Head of caudate nucleus (tissue), 42 donors: ENCODE measurements around the gene MYO1D.
A peak's percentile ranks its signal among the peaks of the same experiment; 100 is the strongest.

ENCODE experiments used
- DNase-seq, 42 donors: peaks; one replicate each; pipeline versions ENCODE4 v3.0.0 to v3.0.0-alpha.2; 2020 to 2021; ENCODE audit warnings: mixed read lengths in 7 of 42
- intact Hi-C: fragments of 100-400 bp; cut with DNase I; formaldehyde crosslinking; loops from one replicate; pipeline ENCODE4 v1.15.0; 2022

Gene MYO1D

GRCh38 chr17:32494621-32495358 is 382.1 kb downstream of the MYO1D start:
- peak in 38 of 42 donors; percentile 40 to 86 (median 68) for DNase-seq

GRCh38 chr17:32493976-32494513 is 382.9 kb downstream of the MYO1D start:
- intact Hi-C loops: loop anchor here (10.0 kb wide), 1 partner anchor 51 kb away; no protein-coding TSS in a partner anchor
- DNase-seq: no peak

More at GRCh38 chr17:32494621-32495358, 382.1 kb downstream of the MYO1D start:
- intact Hi-C loops: loop anchor here (10.0 kb wide), 1 partner anchor 50 kb away; no protein-coding TSS in a partner anchor

- no peak for DNase-seq
- intact Hi-C loops: loop anchor here (10.0 kb wide), 1 partner anchor 51 kb away; no protein-coding TSS in a partner anchor
Measured at GRCh38 chr17:32493571-32493970, 383.4 kb downstream of the MYO1D start.

- DNase-seq: peak in 1 of 42 donors; percentile 20
- intact Hi-C loops: loop anchor here (10.0 kb wide), 1 partner anchor 52 kb away; no protein-coding TSS in a partner anchor
Measured at GRCh38 chr17:32492648-32493289, 384.2 kb downstream of the MYO1D start.

GRCh38 chr17:32492264-32492589 is 384.7 kb downstream of the MYO1D start:
- no peak for DNase-seq
- intact Hi-C loops: loop anchor here (10.0 kb wide), 1 partner anchor 53 kb away; no protein-coding TSS in a partner anchor

GRCh38 chr17:32491371-32492263 is 385.3 kb downstream of the MYO1D start:
- intact Hi-C loops: loop anchor here (10.0 kb wide), 1 partner anchor 53 kb away; no protein-coding TSS in a partner anchor

GRCh38 chr17:32490101-32490482 is 386.8 kb downstream of the MYO1D start:
- intact Hi-C loops: loop anchor here (10.0 kb wide), 1 partner anchor 55 kb away; no protein-coding TSS in a partner anchor
- DNase-seq: peak in 16 of 42 donors; percentile 32 to 62 (median 45)

More at GRCh38 chr17:32491371-32492263, 385.3 kb downstream of the MYO1D start:
- DNase-seq: peak in 4 of 42 donors; percentile 17 to 53 (median 42)

GRCh38 chr17:32489320-32490100 is 387.4 kb downstream of the MYO1D start:
- DNase-seq: peak in 3 of 42 donors; percentile 7 to 50 (median 25)
- intact Hi-C loops: loop anchor here (5.0 to 10.0 kb wide), 3 partner anchors 55 to 165 kb away; no protein-coding TSS in a partner anchor

GRCh38 chr17:32488604-32489180 is 388.2 kb downstream of the MYO1D start:
- DNase-seq: peak in 1 of 42 donors; percentile 11
- intact Hi-C loops: loop anchor here (5.0 to 10.0 kb wide), 2 partner anchors 139 to 166 kb away; no protein-coding TSS in a partner anchor

GRCh38 chr17:32488177-32488542 is 388.8 kb downstream of the MYO1D start:
- intact Hi-C loops: loop anchor here (5.0 to 10.0 kb wide), 2 partner anchors 139 to 167 kb away; no protein-coding TSS in a partner anchor
- peak in 3 of 42 donors; percentile 10 to 46 (median 11) for DNase-seq

GRCh38 chr17:32487473-32488176 is 389.3 kb downstream of the MYO1D start:
- intact Hi-C loops: loop anchor here (2.0 to 10.0 kb wide), 3 partner anchors 140 to 389 kb away; partner anchors contain the start of gene MYO1D
- peak in 24 of 42 donors; percentile 30 to 67 (median 51) for DNase-seq

- DNase-seq: peak in 38 of 42 donors; percentile 46 to 86 (median 74)
- intact Hi-C loops: loop anchor here (2.0 to 10.0 kb wide), 3 partner anchors 140 to 390 kb away; partner anchors contain the start of gene MYO1D
Measured at GRCh38 chr17:32486701-32487472, 390.0 kb downstream of the MYO1D start, which contains the start of gene CDK5R1. CDK5R1 (plus strand) TSS chr17:32486993; CDS start chr17:32487621, 628 bp downstream.

GRCh38 chr17:32486111-32486700 is 390.7 kb downstream of the MYO1D start:
- intact Hi-C loops: loop anchor here (2.0 to 10.0 kb wide), 3 partner anchors 141 to 391 kb away; partner anchors contain the start of gene MYO1D
- peak; percentile 53 to 95 (median 89) for DNase-seq

GRCh38 chr17:32485261-32486110 is 391.4 kb downstream of the MYO1D start:
- no peak for DNase-seq
- intact Hi-C loops: loop anchor here (2.0 to 10.0 kb wide), 3 partner anchors 142 to 391 kb away; partner anchors contain the start of gene MYO1D
